A549 (cell line): ENCODE data around the gene NEK1. TPM values are rescaled to one million over a fixed set of nuclear protein-coding genes. Genes with fewer than 3 reads are reported as not detected.

Experiments used
- ATAC-seq, 2 experiments: fragments of 200-7000 bp in 1 of 2; fragments of >200 bp in 1 of 2; cut with Nextera tagmentation in 1 of 2; cut with Tn5 transposase in 1 of 2; 3 replicates each; pipeline versions ENCODE4 v1.8.0 to v1.9.1; 2018 to 2020; ENCODE audit warnings: mild to moderate bottlenecking in 1 of 2, moderate library complexity in 1 of 2
- CTCF ChIA-PET: fragments of 300-600 bp; sonication (Branson Sonifier 250); formaldehyde crosslinking; extraction: SDS; loops from one replicate; lab custom pipeline; 2021; ENCODE audit warnings: antibody characterized with exemption, inconsistent platforms; lab: Yijun Ruan, JAX
- POLR2A ChIA-PET: fragments of 350-600 bp; formaldehyde crosslinking; extraction: SDS; loops from one replicate; lab custom pipeline; 2021; ENCODE audit warnings: antibody characterized with exemption, inconsistent platforms; lab: Yijun Ruan, JAX
- DNase-seq, 2 experiments: peaks; one replicate each; pipeline versions ENCODE4 v3.0.0 to v3.0.0-alpha.2; 2011 to 2016; ENCODE audit warnings: low read depth in 1 of 2, low spot score in 1 of 2
- FAIRE-seq: peaks from 2 replicates; lab custom pipeline; 2011; peaks lifted over from hg19 to GRCh38; lab: Jason Lieb, UNC
- H3K27ac ChIP-seq, 2 experiments: fragments of >200 bp; sonication (Bioruptor Twin); formaldehyde crosslinking; 3 replicates each; pipeline ENCODE4 v1.5.1; 2016 to 2017
- H3K4me1 ChIP-seq: fragments of >200 bp; sonication (Bioruptor Twin); formaldehyde crosslinking; 3 replicates; pipeline ENCODE4 v1.6.1; 2016
- H3K4me2 ChIP-seq: fragments of >200 bp; sonication (Bioruptor Twin); formaldehyde crosslinking; 3 replicates; pipeline ENCODE4 v1.6.1; 2016
- H3K4me3 ChIP-seq: fragments of >200 bp; sonication (Bioruptor Twin); formaldehyde crosslinking; 3 replicates; pipeline ENCODE4 v1.5.1; 2016
- H3K9me3 ChIP-seq: fragments of >200 bp; sonication (Bioruptor Twin); formaldehyde crosslinking; 3 replicates; pipeline ENCODE4 v1.6.1; 2016
- ATOH8 ChIP-seq: fragments of 250-450 bp; sonication (Bioruptor Pico); IDR thresholded peaks from 2 replicates; pipeline ENCODE4 v1.5.0; 2020; ENCODE audit warnings: low read depth, mild to moderate bottlenecking, moderate library complexity
- BCL3 ChIP-seq: fragments of >200 bp; sonication (Bioruptor Twin); formaldehyde crosslinking; IDR thresholded peaks from 3 replicates; pipeline ENCODE4 v1.6.1; 2016
- ELK1 ChIP-seq: fragments of 150-350 bp; IDR thresholded peaks from 2 replicates; pipeline ENCODE4 v1.6.1; 2014; ENCODE audit warnings: low read depth, mild to moderate bottlenecking, low read length
- ESRRA ChIP-seq: fragments of 150-350 bp; IDR thresholded peaks from 2 replicates; pipeline ENCODE4 v1.6.1; 2014; ENCODE audit warnings: mild to moderate bottlenecking, low read length, borderline replicate concordance
- FOSL2 ChIP-seq, 2 experiments: fragments of 450-650 bp in 1 of 2; fragments of >200 bp in 1 of 2; sonication (Bioruptor Twin) in 1 of 2; formaldehyde crosslinking; IDR thresholded peaks; 2 replicates each; pipeline versions ENCODE4 v1.5.0 to v1.6.1; 2016 to 2020; ENCODE audit warnings: mild to moderate bottlenecking in 1 of 2, moderate library complexity in 1 of 2
- FOXS1 ChIP-seq: fragments of 250-450 bp; sonication (Bioruptor Pico); IDR thresholded peaks from 2 replicates; pipeline ENCODE4 v1.5.0; 2020; ENCODE audit warnings: mild to moderate bottlenecking, moderate library complexity
- GATA3 ChIP-seq: IDR thresholded peaks from 2 replicates; pipeline ENCODE4 v1.6.1; 2012; ENCODE audit warnings: borderline replicate concordance
- HOXA7 ChIP-seq: fragments of 250-450 bp; sonication (Bioruptor Pico); IDR thresholded peaks from 2 replicates; pipeline ENCODE4 v1.5.0; 2020; ENCODE audit warnings: mild to moderate bottlenecking, moderate library complexity
- HOXB5 ChIP-seq: fragments of 250-450 bp; sonication (Bioruptor Pico); IDR thresholded peaks from 2 replicates; pipeline ENCODE4 v1.5.0; 2020; ENCODE audit warnings: mild to moderate bottlenecking, moderate library complexity
- JUN ChIP-seq, 2 experiments: fragments of >200 bp; sonication (Bioruptor Twin); formaldehyde crosslinking; IDR thresholded peaks; 2 replicates in 1 of 2; 3 replicates in 1 of 2; pipeline ENCODE4 v1.6.1; 2016 to 2017
- MAFK ChIP-seq: fragments of 450-650 bp; IDR thresholded peaks from 2 replicates; pipeline ENCODE4 v1.6.1; 2014; ENCODE audit not compliant: partially characterized antibody
- MAX ChIP-seq: IDR thresholded peaks from 2 replicates; pipeline ENCODE4 v1.6.1; 2012
- NFE2L2 ChIP-seq: fragments of 150-350 bp; conservative IDR thresholded peaks from 2 replicates; pipeline ENCODE4 v1.6.1; 2014; ENCODE audit warnings: low read length
- POLR2A ChIP-seq: IDR thresholded peaks from 2 replicates; pipeline ENCODE4 v1.6.1; 2012; ENCODE audit warnings: mild to moderate bottlenecking, low read length
- RARB ChIP-seq: fragments of 250-450 bp; sonication (Bioruptor Pico); IDR thresholded peaks from 2 replicates; pipeline ENCODE4 v1.8.0; 2021; ENCODE audit warnings: mild to moderate bottlenecking, moderate library complexity
- RFX5 ChIP-seq: fragments of 450-650 bp; IDR thresholded peaks from 2 replicates; pipeline ENCODE4 v1.7.1; 2014; ENCODE audit warnings: antibody characterized with exemption, mild to moderate bottlenecking, moderate library complexity
- TFCP2L1 ChIP-seq: fragments of 250-450 bp; sonication (Bioruptor Pico); IDR thresholded peaks from 2 replicates; pipeline ENCODE4 v1.5.0; 2021; ENCODE audit warnings: mild to moderate bottlenecking
- TP53 ChIP-seq: fragments of 250-450 bp; sonication (Bioruptor Pico); IDR thresholded peaks from 2 replicates; pipeline ENCODE4 v1.5.0; 2021; ENCODE audit warnings: mild to moderate bottlenecking, moderate library complexity
- ZC3H11A ChIP-seq: fragments of 450-650 bp; IDR thresholded peaks from 2 replicates; pipeline ENCODE4 v1.6.1; 2014; ENCODE audit warnings: antibody characterized with exemption, mild to moderate bottlenecking
- ZSCAN20 ChIP-seq: fragments of 250-450 bp; sonication (Bioruptor Pico); IDR thresholded peaks from 2 replicates; pipeline ENCODE4 v1.8.0; 2022; ENCODE audit warnings: mild to moderate bottlenecking, moderate library complexity
- WGBS: methylation state at CpG from one replicate; pipeline ENCODE4 v1.1.6; 2017; ENCODE audit errors: missing lambda C conversion rate; 5-methylcytosine and 5-hydroxymethylcytosine counted together
- polyA plus RNA-seq, 4 experiments: library from polyadenylated mRNA; depleted of rRNA in 3 of 4; stranded (reverse); fragments of >200 nt; fragmentation: RNase III in 1 of 4; extraction: RNeasy Plus Mini Kit Qiagen cat#74134 plus additional on column Dnase treatment in 1 of 4; gene quantifications; 2 replicates in 3 of 4; 3 replicates in 1 of 4; pipeline ENCODE4 v1.2.3, GENCODE V29; 2011 to 2017

The NEK1 gene
- polyA plus RNA-seq, 2 of the 4 experiments (the other 2 are of a cell fraction) = 3.2 to 5.8 TPM

- no peak overlapping the region for H3K4me3 ChIP-seq
- no peaks in the 10 kb centered on the region for H3K4me1 ChIP-seq
- WGBS = 90% methylated on average over 1 of the region's 1 CpG
- CTCF ChIA-PET = interaction anchor here (1.7 kb wide), 1 partner anchor 13 kb away, joined by 3 read pairs; no protein-coding TSS in a partner anchor
- H3K27ac ChIP-seq = no peak overlapping the region
- TF ChIP-seq ATOH8 (CRISPR knock-in tag) = no peak
- no peak for DNase-seq
- POLR2A ChIA-PET = no interaction called here
- no peak for FAIRE-seq
- no peaks in the 10 kb centered on the region for H3K9me3 ChIP-seq
- no peak overlapping the region for H3K4me2 ChIP-seq
- ATAC-seq = no peak
These were observed 194.6 kb downstream of the NEK1 start for GRCh38 chr4:169417629-169418282.

GRCh38 chr4:169416997-169417396 lies 195.4 kb downstream of the NEK1 start:
- TF ChIP-seq MAX (no peak), ZSCAN20 (no peak), HOXB5 (CRISPR knock-in tag) (no peak), ESRRA (no peak), MAFK (no peak), FOSL2 (IDR thresholded peaks at IDR 0.05) (no peak), FOSL2 (CRISPR knock-in tag; IDR thresholded peaks at IDR 0.05) (no peak), TP53 (CRISPR knock-in tag) (no peak), RFX5 (no peak), HOXA7 (CRISPR knock-in tag) (no peak), RARB (CRISPR knock-in tag) (no peak), FOXS1 (CRISPR knock-in tag) (no peak), GATA3 (no peak)
- TF ChIP-seq, all 56 proteins: peak for 0
- no peak for DNase-seq
- no peak overlapping the region for H3K27ac ChIP-seq
- no peak overlapping the region for H3K4me3 ChIP-seq
- ATAC-seq = no peak
- POLR2A ChIA-PET = no interaction called here
- H3K4me2 ChIP-seq = no peak overlapping the region
- no peak for FAIRE-seq
- no peaks in the 10 kb centered on the region for H3K9me3 ChIP-seq
- H3K4me1 ChIP-seq = no peaks in the 10 kb centered on the region
- CTCF ChIA-PET = interaction anchor here (1.7 kb wide), 1 partner anchor 12 kb away, joined by 3 read pairs; no protein-coding TSS in a partner anchor

GRCh38 chr4:169416461-169416860 lies 195.9 kb downstream of the NEK1 start:
- ATAC-seq (no peak), DNase-seq (no peak), FAIRE-seq (no peak)
- H3K9me3 ChIP-seq = no peaks in the 10 kb centered on the region
- H3K4me3 ChIP-seq = no peak overlapping the region
- no peaks in the 10 kb centered on the region for H3K4me1 ChIP-seq
- no peak overlapping the region for H3K4me2 ChIP-seq
- TF ChIP-seq HOXA7 (CRISPR knock-in tag) (no peak), TFCP2L1 (CRISPR knock-in tag) (no peak), JUN (IDR thresholded peaks at IDR 0.05) (no peak), POLR2A (no peak), ELK1 (no peak), NFE2L2 (no peak), ZC3H11A (no peak), BCL3 (no peak)
- 96% methylated on average over 4 of the region's 4 CpGs for WGBS
- ChIA-PET POLR2A (no interaction called here), CTCF (interaction anchor here (1.7 kb wide), 1 partner anchor 11 kb away, joined by 3 read pairs; no protein-coding TSS in a partner anchor)
- H3K27ac ChIP-seq = no peak overlapping the region
